Body of pancreas (tissue), 4 donors: ENCODE data around the gene DNAJC1.
"Not testable (repeated sequence)": the region's sequence is repeated elsewhere in the genome, so short reads cannot be mapped to it uniquely, and the experiment has no call there.

ENCODE experiments used
- POLR2A ChIP-seq, 3 donors: fragments of 450-650 bp; IDR thresholded peaks; one replicate each; pipeline ENCODE4 v1.6.1; 2016; ENCODE audit warnings: antibody characterized with exemption in 3 of 3, mild to moderate bottlenecking in 2 of 3
- TF ChIP-seq, protein P1 (sequence below), 7 experiments: fragments of 450-650 bp in 4 of 7; fragments of 200-600 bp in 3 of 7; sonication (generic) in 3 of 7; IDR thresholded peaks; one replicate each; pipeline ENCODE4 v1.5.1; 2016 to 2019; ENCODE audit warnings: antibody characterized with exemption in 7 of 7

DNA sequence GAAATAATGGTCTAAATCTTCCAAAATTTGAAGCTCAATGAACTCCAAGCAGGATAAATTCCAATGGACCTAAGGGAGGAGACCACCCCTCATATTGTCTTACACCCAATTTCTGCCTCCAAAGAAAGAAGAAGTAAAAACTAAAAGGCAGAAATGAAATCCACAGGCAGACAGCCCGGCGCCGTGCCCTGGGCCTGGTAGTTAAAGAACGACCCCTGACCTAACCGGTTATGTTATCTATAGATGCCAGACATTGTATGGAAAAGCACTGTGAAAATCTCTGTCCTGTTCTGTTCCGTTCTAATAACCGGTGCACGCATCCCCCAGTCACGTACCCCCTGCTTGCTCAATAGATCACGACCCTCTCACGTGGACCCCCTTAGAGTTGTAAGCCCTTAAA lies 130.8 kb downstream of the DNAJC1 start:
- TF ChIP-seq POLR2A (IDR thresholded peaks at IDR 0.05), result not testable (repeated sequence)
- TF ChIP-seq, protein P1, sequence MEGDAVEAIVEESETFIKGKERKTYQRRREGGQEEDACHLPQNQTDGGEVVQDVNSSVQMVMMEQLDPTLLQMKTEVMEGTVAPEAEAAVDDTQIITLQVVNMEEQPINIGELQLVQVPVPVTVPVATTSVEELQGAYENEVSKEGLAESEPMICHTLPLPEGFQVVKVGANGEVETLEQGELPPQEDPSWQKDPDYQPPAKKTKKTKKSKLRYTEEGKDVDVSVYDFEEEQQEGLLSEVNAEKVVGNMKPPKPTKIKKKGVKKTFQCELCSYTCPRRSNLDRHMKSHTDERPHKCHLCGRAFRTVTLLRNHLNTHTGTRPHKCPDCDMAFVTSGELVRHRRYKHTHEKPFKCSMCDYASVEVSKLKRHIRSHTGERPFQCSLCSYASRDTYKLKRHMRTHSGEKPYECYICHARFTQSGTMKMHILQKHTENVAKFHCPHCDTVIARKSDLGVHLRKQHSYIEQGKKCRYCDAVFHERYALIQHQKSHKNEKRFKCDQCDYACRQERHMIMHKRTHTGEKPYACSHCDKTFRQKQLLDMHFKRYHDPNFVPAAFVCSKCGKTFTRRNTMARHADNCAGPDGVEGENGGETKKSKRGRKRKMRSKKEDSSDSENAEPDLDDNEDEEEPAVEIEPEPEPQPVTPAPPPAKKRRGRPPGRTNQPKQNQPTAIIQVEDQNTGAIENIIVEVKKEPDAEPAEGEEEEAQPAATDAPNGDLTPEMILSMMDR (IDR thresholded peaks at IDR 0.05), result not testable (repeated sequence)
